Adrenal gland (tissue), 5 donors: ENCODE data around the gene EML2.

Experiments
- POLR2A ChIP-seq, 2 donors: fragments of 450-650 bp; IDR thresholded peaks; one replicate each; pipeline ENCODE4 v1.6.1; 2017; ENCODE audit warnings: antibody characterized with exemption in 2 of 2, mild to moderate bottlenecking in 2 of 2, moderate library complexity in 1 of 2
- TF ChIP-seq, protein P1 (sequence below), 6 experiments: fragments of 450-650 bp in 4 of 6; fragments of 200-600 bp in 2 of 6; sonication (generic) in 1 of 6; IDR thresholded peaks; 1 replicate in 5 of 6; 2 replicates in 1 of 6; pipeline versions ENCODE4 v1.5.1 to v1.8.0; 2016 to 2021; ENCODE audit warnings: antibody characterized with exemption in 6 of 6, mild to moderate bottlenecking in 2 of 6, moderate library complexity in 1 of 6
- donor health status: DM: no; HTN: no; CAD: no.

DNA sequence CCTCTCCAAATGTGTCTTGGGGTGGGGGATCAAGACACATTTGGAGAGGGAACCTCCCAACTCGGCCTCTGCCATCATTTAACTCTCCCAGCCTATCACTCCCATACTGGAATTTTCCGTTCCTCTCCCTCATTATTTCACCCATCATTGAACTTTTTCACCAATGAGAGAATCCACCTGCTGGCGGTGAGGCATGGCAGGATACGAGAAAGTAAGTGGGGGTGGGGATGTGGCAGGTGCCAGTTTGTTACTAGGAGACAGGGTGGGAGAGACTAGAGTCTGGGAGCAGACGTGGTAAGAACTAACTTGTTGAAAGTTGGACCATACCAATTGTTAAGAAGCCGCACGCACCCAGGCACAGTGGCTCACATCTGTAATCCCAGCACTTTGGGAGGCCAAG lies 35.7 kb upstream of the EML2 start:
- TF ChIP-seq POLR2A (IDR thresholded peaks at IDR 0.05), result no peak
- TF ChIP-seq, protein P1, sequence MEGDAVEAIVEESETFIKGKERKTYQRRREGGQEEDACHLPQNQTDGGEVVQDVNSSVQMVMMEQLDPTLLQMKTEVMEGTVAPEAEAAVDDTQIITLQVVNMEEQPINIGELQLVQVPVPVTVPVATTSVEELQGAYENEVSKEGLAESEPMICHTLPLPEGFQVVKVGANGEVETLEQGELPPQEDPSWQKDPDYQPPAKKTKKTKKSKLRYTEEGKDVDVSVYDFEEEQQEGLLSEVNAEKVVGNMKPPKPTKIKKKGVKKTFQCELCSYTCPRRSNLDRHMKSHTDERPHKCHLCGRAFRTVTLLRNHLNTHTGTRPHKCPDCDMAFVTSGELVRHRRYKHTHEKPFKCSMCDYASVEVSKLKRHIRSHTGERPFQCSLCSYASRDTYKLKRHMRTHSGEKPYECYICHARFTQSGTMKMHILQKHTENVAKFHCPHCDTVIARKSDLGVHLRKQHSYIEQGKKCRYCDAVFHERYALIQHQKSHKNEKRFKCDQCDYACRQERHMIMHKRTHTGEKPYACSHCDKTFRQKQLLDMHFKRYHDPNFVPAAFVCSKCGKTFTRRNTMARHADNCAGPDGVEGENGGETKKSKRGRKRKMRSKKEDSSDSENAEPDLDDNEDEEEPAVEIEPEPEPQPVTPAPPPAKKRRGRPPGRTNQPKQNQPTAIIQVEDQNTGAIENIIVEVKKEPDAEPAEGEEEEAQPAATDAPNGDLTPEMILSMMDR (IDR thresholded peaks at IDR 0.05), result no peak
